ENCODE data around the gene RNF145.
A peak's percentile ranks its signal among the peaks of the same experiment; 100 is the strongest.
"Not testable (repeated sequence)": the region's sequence is repeated elsewhere in the genome, so short reads cannot be mapped to it uniquely, and the experiment has no call there.

The RNF145 gene

DNA sequence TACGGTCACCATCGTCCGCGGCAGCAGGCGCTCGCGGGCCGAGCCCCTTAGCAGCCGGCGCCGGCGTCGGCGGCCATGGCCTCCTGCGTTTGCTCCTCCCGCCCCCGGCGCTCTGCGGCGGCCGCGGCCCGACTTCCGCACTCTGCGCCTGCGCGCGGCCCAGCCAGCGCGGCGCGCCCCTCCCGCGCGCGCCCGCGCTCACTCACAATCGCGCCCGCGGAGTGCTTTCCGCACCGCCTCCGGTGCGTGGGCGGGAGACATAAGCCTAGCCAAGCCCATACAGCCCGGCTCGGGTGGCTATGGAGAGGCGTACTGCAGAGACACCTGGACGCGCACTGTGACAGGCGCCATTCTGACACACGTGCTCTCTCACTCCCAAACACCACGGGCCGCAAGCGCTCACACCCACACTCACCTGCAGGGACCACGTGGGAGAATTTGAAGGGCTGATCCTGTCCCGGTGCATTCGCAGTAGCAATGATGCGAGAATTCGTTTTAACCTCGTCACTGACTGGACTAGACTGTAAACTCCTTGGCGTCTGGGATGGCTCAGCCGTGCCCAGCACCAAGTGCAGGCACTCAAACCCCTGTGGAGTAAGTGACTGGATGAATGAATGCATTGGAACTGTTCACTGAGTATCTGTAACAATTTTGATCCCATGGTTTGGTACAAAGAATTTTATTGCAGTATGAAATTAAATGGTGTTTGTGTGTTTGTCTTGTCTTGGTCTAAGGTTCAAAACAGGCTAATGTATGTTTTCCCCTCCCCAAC, at the start of gene RNF145:
Gene RNF145 (minus strand): TSS at position 116 of the 772 bp plus-strand sequence. CDS start 5,936 bp downstream, outside the sequence.
- DNase-seq (ENCODE audit: low spot score): peak; percentile 61

DNA sequence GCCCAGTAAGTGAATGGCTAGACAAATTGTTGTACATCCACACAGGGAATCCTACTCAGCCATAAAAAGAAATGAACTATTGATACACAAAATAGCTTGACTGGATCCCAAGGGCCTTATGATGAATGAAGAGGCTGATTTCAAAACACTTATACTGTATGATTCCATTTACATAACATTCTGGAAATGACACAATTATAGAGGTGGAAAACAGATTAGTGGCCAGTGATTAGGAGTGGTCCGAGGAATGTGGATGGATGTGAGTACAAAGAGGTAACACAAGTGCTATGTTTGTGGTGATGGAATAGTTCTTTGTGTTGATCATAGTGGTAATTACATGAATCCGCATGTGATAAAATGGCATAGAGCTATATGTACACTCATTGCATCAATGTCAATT, 49.0 kb upstream of the RNF145 start:
- DNase-seq (ENCODE audit: low spot score): no peak

DNA sequence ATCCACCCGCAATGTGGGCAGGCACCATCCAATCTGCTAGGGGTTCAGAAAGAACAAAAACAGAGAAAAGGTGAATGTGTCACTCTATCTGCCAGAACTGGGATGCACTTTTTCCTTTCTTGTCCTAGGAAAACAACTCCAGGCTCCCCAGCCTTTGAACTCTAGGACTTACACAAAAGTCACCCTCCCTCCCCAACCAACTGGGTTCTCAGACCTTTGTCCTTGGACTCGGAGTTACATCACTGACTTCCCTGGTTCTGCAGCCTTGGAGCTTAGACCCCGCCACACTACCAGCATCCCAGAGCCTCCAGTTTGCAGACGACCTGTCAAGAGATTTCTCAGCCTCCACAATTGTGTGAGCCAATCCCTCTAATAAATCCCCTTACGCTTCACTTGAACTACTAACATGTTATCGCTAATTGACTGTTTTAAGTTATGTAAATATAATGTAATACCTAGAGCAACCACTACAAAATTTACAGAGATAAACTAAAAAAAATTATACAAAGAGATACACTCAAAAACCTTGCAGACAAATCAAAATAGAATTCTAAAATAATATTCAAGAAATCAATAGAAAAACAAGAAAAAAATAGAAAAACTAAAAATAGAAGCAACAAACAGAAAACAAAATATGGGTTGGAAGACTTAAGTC, 48.4 kb upstream of the RNF145 start:
- DNase-seq (ENCODE audit: low spot score): no peak

DNA sequence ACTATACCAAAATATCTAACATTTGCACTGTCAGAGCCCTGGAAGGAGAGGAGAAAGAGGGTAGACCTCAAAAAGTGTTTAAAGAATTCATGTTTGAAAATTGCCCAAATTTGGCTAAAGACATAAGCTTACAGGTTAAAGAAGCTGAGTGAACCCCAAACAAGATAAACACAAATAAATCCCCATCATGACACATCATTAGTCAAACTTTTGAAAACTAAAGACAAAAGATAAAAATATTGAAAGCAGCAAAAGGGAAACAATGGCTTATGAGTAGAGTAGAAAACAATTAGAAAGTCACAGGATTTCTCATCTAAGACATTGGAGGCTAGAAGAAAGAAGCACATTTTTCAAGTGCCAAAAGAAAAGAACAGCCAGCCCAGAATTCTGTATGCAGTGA, 47.7 kb upstream of the RNF145 start:
- no peak for DNase-seq (ENCODE audit: low spot score)

DNA sequence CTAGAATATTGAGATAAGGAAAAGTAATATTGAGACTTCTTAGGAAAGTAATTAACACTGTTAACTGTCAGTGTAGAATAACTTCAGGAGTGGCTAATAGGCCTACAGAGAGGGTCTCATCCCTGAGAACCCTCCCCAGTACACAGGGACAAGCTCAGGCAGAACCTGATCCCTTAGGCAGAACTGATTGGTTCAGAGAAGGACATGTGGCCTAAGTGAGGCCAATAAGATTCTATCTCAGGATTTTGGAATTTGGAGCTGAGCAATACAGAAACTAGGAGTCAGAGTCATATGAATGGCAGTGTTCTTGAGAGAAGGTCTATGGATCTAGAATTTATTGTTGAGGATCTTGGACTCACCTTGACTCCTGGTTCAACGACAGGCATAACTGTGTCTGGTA, 42.8 kb upstream of the RNF145 start:
- no peak for DNase-seq (ENCODE audit: low spot score)

DNA sequence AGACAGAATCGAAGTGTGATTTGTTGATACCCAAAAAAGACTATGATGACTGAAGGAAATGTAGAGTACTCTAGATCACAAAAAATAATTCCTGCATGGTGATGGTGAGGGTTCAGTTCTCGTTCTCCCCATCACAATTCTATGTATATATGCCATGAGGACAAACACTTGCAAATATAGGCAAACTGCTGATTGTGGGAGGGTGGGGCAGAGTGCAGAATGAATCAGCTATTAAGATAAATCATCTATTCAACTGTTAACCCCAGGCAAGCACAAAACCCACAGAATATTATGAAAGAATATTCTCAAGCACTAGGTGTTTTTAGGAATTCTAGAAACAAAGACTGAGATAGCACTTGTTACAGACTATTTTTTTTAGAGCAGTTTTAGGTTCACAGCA, 39.8 kb upstream of the RNF145 start:
- no peak for DNase-seq (ENCODE audit: low spot score)

- DNase-seq (ENCODE audit: low spot score): no peak
Measured at GRCh38 chr5:159244890-159245289, 35.5 kb upstream of the RNF145 start.

DNA sequence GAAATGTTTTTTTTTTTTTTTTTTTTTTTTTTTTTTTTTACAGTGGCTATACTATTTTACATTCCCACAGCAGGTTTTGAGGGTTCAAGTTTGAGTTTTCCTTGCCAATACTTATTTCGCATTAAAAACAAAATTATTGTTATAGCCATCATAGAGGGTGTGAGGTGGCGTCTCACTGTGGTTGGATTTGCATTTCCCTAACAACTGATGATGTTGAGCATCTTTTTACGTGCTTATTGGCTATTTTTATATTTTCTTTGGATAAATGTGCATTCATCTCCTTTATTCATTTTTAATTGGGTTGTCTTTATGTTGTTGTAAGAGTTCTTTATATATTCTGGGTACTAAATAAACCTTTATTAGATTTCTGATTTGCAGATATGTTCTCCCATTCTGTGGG, 34.8 kb upstream of the RNF145 start:
- no peak for DNase-seq (ENCODE audit: low spot score)

DNA sequence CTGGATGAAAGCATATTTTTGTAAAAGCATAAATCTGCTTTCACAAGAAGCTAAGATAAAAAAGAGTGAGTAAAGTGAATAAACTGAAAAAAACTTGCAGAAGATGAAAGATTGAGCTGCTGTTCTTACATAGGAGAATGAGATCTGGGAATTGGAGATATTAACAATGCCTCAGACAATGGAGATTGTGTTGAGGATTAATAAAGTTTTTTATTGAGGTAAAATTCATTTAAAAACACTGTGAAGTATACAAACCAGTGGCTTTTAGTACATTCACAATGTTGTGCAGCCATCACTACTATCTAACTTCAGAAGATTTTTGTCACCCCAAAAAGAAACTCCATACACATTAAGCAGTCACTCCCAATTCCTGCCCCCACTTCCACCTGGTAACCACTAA, 34.0 kb upstream of the RNF145 start:
- no peak for DNase-seq (ENCODE audit: low spot score)

DNA sequence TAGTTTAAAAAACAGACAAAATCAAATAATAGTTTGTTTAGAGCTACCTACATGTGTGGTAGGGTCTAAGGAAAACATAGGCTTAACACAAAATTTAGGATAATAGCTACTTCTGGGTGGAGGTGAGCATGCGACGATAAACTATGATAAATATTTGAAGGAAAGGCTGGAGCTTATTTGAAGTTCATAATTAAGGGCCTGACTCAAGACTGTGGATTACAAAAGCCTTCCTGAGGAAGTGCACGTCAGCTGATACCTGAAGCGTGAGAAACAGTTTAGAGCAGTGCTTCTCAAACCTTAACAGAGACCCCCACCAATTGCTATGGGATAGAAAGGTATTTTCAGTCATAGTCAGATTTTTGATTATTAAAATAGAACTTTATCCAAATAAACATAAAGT, 33.3 kb upstream of the RNF145 start:
- no peak for DNase-seq (ENCODE audit: low spot score)

- DNase-seq (ENCODE audit: low spot score): no peak
Measured at GRCh38 chr5:159241946-159242552, 32.7 kb upstream of the RNF145 start.

GRCh38 chr5:159240301-159240870, 31.0 kb upstream of the RNF145 start:
- no peak for DNase-seq (ENCODE audit: low spot score)

DNA sequence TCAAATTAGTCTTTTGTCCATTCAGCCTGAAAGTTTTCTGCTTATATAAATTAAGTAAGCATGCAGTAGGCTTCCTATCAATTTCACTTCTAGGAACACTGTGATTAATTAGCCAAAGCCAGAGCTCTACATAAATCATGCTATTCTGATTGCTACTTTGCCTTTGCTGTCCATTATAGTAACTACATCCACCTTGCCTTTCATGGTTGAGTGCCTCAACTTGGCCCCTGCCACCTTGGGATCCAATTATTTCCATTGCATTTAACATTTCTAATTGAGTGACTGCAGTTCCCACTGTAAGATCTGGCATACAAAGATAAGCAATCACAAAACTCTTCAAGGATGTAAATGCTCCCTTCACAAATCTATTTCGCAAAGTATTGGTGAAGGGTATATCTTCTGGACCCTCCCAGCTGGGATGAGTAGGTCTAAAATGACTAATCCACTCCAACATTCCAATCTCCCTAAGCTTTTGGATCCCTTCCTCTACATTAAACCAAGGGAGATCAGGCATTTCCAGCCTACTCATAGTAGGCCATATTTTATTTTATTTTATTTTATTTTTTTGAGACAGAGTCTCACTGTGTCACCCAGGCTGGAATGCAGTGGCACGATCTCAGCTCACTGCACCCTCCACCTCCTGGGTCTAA, 26.6 kb upstream of the RNF145 start:
- DNase-seq (ENCODE audit: low spot score): not testable (repeated sequence)

DNA sequence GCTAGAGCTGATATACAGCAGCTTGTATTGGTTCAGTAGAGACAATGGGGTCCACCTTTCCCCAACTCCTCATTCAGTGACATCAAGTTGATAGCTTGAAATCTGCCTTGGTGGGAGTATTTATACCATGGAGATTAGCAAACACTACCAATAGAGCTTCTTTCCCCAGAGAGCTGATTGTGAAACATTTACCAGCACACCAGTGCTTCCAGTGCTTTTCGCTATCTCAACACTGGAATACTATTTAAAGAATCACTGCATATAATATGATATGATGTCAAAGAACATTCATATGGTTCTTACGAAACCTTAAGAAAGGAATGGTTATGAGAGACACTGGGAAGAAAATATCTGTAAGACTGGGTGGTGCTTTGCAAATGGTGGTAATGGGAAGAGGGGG, 21.8 kb upstream of the RNF145 start:
- DNase-seq (ENCODE audit: low spot score): no peak

- no peak for DNase-seq (ENCODE audit: low spot score)
Measured at GRCh38 chr5:159230657-159231056, 21.3 kb upstream of the RNF145 start.

- DNase-seq (ENCODE audit: low spot score): not testable (repeated sequence)
Measured at GRCh38 chr5:159228097-159228496, 18.7 kb upstream of the RNF145 start.

DNA sequence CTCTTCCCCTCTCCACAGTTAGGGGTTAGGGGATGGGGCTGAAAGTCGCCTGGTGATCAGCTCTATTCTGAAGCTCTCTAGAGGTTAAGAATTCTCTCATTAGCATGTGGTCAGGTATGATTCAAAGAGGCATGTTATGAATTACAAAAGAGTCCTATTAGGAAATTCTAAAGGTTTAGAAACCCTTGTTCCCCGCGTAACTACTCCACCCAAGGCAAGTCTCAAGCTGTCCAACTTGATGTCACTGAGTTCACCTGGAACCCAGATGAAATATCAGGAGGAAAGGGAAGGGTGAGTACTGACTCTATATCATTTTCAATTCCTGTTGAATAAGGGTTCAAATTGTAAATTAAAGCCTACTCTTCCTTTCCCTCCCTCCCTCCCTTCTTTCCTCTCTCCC, 18.1 kb upstream of the RNF145 start:
- DNase-seq (ENCODE audit: low spot score): no peak

GRCh38 chr5:159226451-159226850, 17.1 kb upstream of the RNF145 start:
- DNase-seq (ENCODE audit: low spot score): no peak

- DNase-seq (ENCODE audit: low spot score): no peak
Measured at GRCh38 chr5:159224471-159224870, 15.1 kb upstream of the RNF145 start.

DNA sequence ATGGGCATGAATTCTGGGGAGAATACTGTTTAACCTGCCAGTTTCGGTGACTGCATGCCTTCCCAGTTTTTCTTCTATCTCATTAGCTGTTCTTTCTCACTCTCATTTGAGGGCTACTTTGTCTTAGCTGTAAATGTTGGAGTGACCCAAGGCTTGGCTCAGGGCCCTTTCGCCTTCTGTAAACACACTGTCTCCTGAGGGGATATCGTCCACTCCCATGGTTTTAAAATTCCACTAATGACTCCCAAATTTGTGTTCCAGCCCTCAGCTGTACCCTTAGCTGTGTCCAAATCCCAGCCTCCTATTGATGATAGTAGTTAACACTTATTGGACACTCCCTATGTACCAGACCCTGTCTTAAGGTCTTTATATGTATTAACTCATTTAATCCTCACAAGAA, 14.1 kb upstream of the RNF145 start:
- no peak for DNase-seq (ENCODE audit: low spot score)

DNA sequence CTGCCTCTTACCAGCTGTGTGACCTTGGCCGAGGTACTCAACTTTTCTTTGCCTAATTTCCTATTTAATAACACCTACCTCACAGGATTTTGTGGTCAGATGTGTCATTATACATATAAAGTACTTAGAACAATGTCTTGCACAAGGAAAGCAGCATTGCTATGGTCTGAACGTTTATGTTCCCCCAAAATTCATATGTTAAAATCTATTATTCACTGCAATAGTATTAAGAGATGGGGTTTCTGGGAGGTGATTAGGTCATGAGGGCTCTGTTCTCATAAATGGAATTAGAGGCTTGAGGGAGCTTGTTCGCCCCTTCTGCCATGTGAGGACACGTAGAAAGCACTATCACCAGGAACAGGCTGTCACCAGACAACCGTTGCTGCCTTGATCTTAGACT, 10.9 kb upstream of the RNF145 start:
- no peak for DNase-seq (ENCODE audit: low spot score)

GRCh38 chr5:159218595-159219023, 9.3 kb upstream of the RNF145 start:
- DNase-seq (ENCODE audit: low spot score): no peak
